OCI-LY3 (cell line): Measurements from ENCODE around the gene ARHGEF10L.

Experiments used
- H2AFZ ChIP-seq: fragments of 200-600, 300-600 bp; shearing (Covaris generic); 2 replicates; pipeline ENCODE4 v1.6.0; 2014; ENCODE audit warnings: antibody characterized with exemption, low read depth, low read length
- H3K27ac ChIP-seq: fragments of 200-600, 300-600 bp; sonication (generic); 2 replicates; pipeline ENCODE4 v1.5.1; 2014; ENCODE audit warnings: mild to moderate bottlenecking, low read length, moderate library complexity, mixed read lengths
- H3K27me3 ChIP-seq: fragments of 200-600, 300-600 bp; sonication (generic); 2 replicates; pipeline ENCODE4 v1.6.1; 2014; ENCODE audit warnings: low read depth, low read length, mixed read lengths
- H3K36me3 ChIP-seq: fragments of 200-600, 300-600 bp; sonication (generic); replicated peaks from 2 replicates; pipeline ENCODE3; 2014; ENCODE audit warnings: low read depth, low read length, mixed read lengths
- H3K4me1 ChIP-seq: fragments of 300-600, 200-600 bp; sonication (generic); 2 replicates; pipeline ENCODE4 v1.6.1; 2014; ENCODE audit warnings: low read length, mixed read lengths
- H3K4me2 ChIP-seq: fragments of 200-600, 300-600 bp; sonication (generic); 2 replicates; pipeline ENCODE4 v1.6.1; 2014; ENCODE audit warnings: low read length, mixed read lengths
- H3K4me3 ChIP-seq: fragments of 300-600, 200-600 bp; sonication (generic); 2 replicates; pipeline ENCODE4 v1.5.1; 2014; ENCODE audit warnings: antibody characterized with exemption, mild to moderate bottlenecking, low read length, moderate library complexity
- H3K79me2 ChIP-seq: fragments of 300-600, 200-600 bp; shearing (Covaris generic); 2 replicates; pipeline ENCODE4 v1.6.1; 2014; ENCODE audit warnings: mild to moderate bottlenecking, low read length, mixed read lengths
- H3K9ac ChIP-seq: fragments of 300-600, 200-600 bp; shearing (Covaris generic); 2 replicates; pipeline ENCODE4 v1.6.0; 2014; ENCODE audit warnings: mild to moderate bottlenecking, low read length, moderate library complexity
- H3K9me3 ChIP-seq: fragments of 200-600, 300-600 bp; shearing (Covaris generic); 2 replicates; pipeline ENCODE4 v1.6.1; 2014; ENCODE audit warnings: low read length, mixed read lengths; ENCODE audit not compliant: insufficient read depth
- H4K20me1 ChIP-seq: fragments of 200-600, 300-600 bp; sonication (generic); 2 replicates; pipeline ENCODE4 v1.6.1; 2016; ENCODE audit warnings: low read length, mixed read lengths; ENCODE audit not compliant: insufficient read depth
- CTCF ChIP-seq: fragments of 200-600, 300-600 bp; sonication (generic); IDR thresholded peaks from 2 replicates; pipeline ENCODE4 v1.5.1; 2014; ENCODE audit warnings: antibody characterized with exemption, low read length, low read depth
- EZH2phosphoT487 ChIP-seq: fragments of 200-600 bp; shearing (Covaris generic); IDR thresholded peaks from 2 replicates; pipeline ENCODE4 v1.6.1; 2018; ENCODE audit warnings: antibody characterized with exemption, mixed run types, low read depth

ARHGEF10L gene

DNA sequence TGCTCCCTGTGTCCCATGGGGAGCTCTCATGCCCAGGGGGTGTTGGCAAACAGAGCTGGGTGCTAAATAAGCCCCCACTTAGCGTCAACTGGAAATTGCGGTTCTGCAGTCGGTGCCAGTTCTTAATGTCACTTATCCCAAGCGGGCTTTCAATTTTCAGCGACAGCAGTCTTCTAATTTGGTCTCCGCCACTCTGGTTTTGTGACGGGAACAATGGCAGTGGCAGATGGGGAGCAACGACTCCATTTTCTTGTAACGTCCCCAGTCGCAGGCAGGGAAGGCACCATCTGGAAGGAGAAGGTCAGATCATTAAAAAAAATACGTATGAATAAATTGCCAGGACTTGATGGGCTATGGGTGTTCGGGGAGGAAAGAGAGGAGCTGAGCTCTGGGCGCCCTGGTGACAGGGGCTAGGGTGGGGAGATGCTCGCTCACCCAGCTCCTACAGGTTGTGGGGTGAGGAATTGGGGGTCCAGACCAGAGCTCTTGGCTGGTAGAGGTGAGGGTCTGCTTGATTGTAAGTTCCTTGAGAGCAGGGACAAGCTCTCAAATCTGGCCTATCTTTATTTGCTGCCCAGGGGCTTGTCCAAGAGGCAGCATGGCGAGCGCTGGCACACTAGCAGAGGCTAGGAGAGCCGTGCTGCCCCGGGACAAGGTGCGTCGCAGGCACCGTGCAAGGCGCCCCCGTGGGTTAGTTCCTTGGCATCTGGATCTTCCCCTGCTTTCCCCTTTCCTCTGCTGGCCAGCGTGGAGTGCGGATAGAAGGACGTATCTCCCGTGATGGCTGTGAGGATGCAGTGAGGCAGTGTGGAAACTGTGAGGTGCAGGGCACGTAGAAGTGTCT lies 105.8 kb downstream of the ARHGEF10L start:
- no peak overlapping the region for H3K27ac ChIP-seq
- no peaks in the 10 kb centered on the region for H3K36me3 ChIP-seq
- no peak overlapping the region for H3K9ac ChIP-seq
- no peak overlapping the region for H3K4me2 ChIP-seq
- H4K20me1 ChIP-seq, result no peaks in the 10 kb centered on the region
- H2AFZ ChIP-seq, result no peak overlapping the region
- TF ChIP-seq CTCF, result no peak
- no peak for TF ChIP-seq EZH2phosphoT487
- H3K4me3 ChIP-seq, result no peak overlapping the region
- no peaks in the 10 kb centered on the region for H3K9me3 ChIP-seq
- H3K79me2 ChIP-seq, result no peaks in the 10 kb centered on the region
- no peaks in the 10 kb centered on the region for H3K4me1 ChIP-seq
- no peaks in the 10 kb centered on the region for H3K27me3 ChIP-seq

DNA sequence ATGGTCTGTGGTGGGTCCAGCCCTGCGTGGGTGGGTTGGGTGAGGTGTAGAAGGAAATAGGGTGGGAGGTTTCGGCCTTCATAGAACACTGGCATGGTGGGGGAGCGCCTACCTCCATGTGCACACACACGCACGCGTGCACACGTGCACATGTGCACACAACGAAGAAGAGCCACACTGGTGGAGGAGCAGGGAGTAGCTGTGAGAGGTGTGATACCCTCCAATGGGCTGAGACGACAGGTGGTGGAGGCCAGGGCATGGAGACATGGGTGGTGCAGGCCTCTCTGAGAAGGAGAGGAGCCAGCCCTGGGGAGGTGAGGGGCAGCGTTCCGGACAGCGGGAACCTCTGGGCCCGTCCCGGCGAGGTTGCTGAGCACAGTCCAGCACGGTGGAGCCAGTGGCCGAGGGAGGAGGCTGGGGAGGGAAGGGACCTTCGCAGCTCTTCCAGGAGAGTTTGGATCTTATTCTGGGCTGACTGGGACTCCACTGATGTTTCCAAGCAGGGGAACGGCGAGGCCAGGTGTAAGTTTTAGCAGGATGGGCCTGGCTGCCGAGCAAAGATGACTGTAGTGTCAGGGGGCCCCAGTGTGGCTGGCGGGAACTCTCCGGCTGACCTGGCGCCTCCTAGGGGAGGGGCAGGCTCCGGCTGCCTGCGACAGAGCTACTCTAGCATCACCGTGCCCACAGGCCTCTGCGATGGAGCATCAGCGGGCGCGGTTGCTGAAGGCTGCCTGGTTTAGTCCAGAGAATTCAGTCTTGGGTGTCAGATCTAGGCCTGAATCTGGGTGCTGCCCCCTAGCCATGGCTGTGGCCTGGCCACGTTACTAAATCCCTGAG lies 107.2 kb downstream of the ARHGEF10L start:
- no peaks in the 10 kb centered on the region for H3K4me1 ChIP-seq
- H3K4me2 ChIP-seq, result no peak overlapping the region
- no peaks in the 10 kb centered on the region for H3K79me2 ChIP-seq
- H3K27me3 ChIP-seq, result no peaks in the 10 kb centered on the region
- H3K9ac ChIP-seq, result no peak overlapping the region
- H3K4me3 ChIP-seq, result no peak overlapping the region
- no peaks in the 10 kb centered on the region for H4K20me1 ChIP-seq
- no peaks in the 10 kb centered on the region for H3K36me3 ChIP-seq
- TF ChIP-seq EZH2phosphoT487, result no peak
- TF ChIP-seq CTCF, result no peak
- no peak overlapping the region for H2AFZ ChIP-seq
- no peaks in the 10 kb centered on the region for H3K9me3 ChIP-seq
- H3K27ac ChIP-seq, result no peak overlapping the region

GRCh38 chr1:17648457-17649145 lies 109.1 kb downstream of the ARHGEF10L start:
- Histone ChIP-seq H4K20me1 (no peaks in the 10 kb centered on the region), H3K27ac (no peak overlapping the region), H2AFZ (no peak overlapping the region), H3K9me3 (no peaks in the 10 kb centered on the region), H3K9ac (no peak overlapping the region), H3K79me2 (no peaks in the 10 kb centered on the region), H3K4me3 (no peak overlapping the region), H3K27me3 (no peaks in the 10 kb centered on the region), H3K36me3 (no peaks in the 10 kb centered on the region), H3K4me2 (no peak overlapping the region), H3K4me1 (no peaks in the 10 kb centered on the region)
- TF ChIP-seq EZH2phosphoT487, result no peak
- TF ChIP-seq CTCF, result no peak
